ACHN (cell line): Measurements from ENCODE around the gene KLHL5.

Experiments
- DNase-seq: peaks from one replicate; pipeline ENCODE4 v3.0.0-alpha.2; 2015
- in situ Hi-C: cut with HindIII; loops from 2 replicates; pipeline ENCODE4 v1.10.0; 2017; ENCODE audit warnings: low sequenced_read_pairs, low pct_ligation_motif_present, low pct_unique_long_range_greater_than_20kb

The KLHL5 gene

DNA sequence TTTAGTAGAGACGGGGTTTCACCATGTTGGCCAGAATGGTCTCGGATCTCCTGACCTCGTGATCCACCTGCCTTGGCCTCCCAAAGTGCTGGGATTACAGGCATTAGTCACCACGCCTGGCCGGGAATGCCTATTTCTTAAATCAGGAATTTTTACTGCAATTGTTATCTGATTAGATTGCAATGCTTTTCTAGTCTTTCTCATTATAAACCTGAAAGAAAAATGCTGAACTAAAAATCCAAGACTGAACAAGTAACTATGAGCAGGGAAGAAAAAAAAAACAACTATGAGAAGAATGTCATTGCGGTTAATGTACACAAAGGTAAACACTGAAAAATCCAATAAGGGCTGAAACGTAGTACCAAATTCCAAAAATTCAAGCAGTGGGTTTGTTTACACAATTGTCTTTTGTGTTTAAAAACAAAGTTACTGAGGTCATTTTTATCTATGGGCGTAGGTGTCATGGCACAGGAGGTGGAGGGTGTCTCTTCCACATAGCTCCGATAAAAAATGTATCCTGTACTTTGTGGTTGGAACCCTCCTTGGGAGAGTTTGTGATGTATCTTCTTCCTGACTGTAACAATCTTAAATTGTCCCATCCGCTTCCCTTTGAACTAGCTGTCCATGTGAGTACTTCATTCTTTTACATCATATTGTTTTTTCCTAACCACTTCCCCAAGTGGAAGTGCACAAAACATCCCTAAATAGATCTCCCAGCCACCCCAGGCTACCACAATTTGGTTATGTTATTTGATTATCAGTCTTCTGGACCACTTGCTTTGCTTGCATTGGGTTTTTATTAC is 18.8 kb upstream of the KLHL5 start:
- no peak for DNase-seq
- in situ Hi-C loops = no loop called here

DNA sequence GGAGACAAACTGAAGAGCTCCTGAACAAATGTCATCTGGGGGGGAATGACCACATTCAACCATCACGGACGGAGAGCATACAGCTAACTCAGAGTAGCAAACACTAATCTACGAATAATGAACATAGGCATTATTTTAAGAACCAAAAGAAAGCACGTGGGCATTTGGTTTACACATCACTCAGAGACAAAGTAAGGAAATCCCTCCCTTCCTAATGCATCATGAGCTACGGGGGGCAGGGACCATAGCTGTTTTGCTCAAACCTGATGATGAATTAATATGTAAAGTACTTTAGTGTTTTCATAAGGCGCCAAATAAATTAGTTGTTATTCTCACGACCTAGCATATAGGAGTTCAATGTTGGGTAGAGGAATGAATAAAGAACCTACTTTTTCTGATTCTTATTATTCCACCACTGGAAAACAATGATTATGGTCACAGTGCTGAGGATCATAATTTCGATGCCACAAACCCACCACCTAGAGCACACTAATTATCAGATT is 18.1 kb upstream of the KLHL5 start:
- no peak for DNase-seq
- in situ Hi-C loops = no loop called here

DNA sequence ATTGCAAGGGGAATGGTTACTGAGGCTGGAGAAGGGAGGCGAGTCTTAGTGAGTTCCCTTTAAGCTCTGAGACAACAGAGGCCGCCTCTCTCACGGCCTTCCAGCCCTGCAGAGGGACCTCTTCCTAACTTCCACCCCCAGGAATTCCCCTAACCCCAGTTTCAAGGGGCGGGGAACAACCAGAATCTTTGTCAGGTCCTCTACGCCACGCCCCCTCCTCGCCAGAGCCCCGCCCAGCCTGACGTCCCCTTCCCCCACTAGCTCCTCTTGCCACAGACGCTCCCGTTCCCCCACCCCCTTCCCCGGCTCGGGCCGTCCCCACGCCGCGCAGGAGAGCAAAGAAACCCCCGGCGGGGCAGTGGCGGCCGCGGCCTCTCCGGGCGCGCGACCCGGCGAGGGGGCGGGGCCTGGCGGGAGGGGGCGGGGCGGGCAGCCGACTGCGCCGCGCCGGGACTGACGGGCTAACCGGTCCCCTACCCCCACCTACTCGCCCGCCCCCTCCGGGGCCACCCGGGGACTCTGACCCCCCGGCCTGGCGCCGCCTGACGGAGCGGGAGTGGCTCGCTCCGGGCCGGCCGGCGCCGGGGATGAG is 17.6 kb upstream of the KLHL5 start:
- in situ Hi-C loops = no loop called here
- peak; percentile 88 for DNase-seq

DNA sequence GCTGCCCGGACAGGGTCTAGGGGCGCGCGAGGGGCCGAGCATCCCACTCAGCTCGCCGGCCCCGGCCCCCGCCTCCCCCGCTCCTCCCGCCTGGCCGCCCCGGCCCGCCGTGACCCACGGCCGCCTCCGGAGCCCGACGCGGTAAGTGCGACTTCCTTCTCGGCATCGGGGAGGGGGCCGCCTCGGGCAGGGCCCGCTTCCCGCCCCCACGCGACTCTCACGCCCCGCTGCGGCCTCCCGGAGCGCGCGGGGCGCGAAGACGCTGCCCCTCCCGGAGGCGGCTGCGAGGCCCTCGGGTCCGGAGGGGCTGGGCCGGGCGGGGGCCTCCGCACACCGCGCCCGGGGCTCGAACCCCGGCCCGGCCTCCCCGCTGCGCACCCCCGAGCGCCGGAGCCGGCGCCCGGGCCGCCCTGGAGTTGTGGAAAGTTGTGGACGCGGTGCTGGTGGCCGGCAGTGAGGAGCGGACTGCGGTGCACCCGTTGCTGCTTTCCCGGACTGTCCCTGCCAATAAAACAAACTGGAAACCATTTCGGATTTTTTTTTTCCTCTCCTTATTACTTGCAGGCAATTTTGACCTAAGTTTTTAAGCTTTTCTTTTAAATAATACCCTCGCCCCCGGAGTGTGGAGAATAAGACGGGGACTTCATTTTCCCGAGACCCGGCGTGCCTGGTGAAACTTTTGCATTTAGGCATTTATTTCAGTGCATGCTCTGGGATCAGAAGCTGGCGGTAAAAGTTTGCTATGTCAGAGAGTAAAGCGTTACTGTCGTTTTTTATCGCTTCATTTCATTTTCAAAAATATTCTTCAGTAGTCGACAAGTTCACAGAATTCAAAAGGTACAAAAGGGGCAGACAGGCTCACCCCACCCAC is 16.8 kb upstream of the KLHL5 start:
- in situ Hi-C loops = no loop called here
- peak; percentile 46 for DNase-seq

DNA sequence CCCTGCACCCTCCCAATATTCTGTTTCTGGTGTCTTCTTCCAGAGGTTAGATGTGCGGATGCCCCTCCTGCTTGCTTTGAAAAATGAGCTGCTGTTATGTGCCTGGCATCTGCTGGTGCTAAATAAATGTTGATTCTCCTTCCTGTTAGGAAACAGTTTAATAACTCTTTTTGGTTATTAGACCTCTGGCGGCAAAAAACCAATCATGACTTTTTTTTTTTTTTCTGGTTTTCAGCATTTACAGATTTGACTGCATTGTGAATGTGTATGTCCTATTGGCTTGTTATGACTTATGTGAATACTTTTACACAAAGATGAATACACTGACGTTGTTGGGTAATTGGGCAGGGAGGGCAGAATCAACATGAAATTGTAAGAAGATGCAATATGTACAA is 16.2 kb upstream of the KLHL5 start:
- in situ Hi-C loops = no loop called here

DNA sequence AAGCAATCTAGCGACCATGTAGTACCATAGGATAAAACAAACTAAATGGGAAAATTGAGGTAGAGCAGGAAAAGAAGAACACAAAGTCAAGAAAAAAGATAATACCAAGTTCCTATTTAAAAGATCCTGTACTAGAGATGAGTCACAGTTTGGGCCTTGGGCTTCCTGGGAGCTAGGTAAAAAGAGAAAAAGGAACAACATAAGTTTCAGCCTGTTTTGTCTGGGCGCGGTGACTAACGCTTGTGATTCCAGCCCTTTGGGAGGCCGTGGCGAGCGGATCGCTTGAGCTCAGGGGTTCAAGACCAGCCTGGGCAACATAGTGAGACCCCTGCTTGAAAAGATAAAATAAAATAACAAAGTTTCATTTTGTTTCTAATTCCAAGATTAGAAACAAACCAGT is 15.8 kb upstream of the KLHL5 start:
- DNase-seq = peak; percentile 6
- in situ Hi-C loops = no loop called here

More for the DNA sequence above, 16.2 kb upstream of the KLHL5 start:
- no peak for DNase-seq

DNA sequence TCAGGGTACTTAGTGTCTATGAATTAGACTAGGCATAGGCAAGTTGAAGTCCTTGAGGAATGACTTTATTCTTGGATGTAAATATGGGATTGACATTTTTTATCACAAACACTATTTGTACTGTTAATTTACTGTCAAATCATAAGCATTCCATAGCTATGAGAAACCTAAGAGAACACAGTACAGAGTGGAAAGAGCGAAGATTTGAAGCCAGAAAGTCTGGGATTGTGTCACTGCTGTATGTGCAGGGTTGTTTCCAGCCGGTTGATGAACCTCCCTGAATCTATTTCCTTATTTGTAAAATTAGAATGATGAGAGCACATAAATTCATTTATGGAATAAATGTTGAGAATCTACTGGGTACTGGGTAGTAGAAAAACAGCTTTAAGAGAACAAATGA is 14.4 kb upstream of the KLHL5 start:
- in situ Hi-C loops = no loop called here
- no peak for DNase-seq

DNA sequence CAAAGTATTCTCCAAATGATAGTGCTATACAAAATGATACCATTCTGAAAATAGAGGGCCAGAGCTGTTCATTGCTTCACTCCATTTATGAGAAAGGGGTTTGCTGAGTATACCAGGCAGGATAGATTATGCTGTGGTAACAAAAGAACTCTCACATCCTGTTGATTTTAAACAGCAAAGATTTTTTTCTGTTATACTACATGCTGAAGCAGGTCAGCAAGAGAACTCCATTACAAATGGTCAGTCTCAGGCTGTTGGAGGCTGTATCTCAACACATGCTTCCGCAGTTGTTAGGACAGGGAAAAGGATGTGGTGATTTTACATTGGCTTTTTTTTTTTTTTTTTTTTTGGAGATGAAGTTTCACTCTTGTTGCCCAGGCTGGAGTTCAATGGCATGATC is 13.7 kb upstream of the KLHL5 start:
- DNase-seq = no peak
- in situ Hi-C loops = no loop called here

DNA sequence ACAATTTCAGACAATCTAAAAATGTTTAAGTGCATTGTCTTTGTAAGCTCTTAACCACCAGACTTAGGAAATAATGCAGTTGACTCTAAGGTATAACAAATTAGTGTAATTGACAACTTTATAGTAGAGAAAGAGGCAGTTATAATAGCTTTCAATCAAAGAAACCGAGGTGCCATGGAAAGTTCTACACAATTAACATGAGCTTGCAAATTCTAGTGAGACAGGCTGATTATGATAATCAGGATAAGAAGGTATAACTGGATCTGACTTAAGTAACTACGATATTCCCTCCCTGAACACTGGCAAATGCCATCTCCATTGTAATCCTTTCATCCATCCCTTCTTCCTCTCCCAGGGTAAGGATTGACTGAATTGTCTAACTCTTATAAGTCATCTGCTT is 11.4 kb upstream of the KLHL5 start:
- in situ Hi-C loops = no loop called here
- DNase-seq = no peak

DNA sequence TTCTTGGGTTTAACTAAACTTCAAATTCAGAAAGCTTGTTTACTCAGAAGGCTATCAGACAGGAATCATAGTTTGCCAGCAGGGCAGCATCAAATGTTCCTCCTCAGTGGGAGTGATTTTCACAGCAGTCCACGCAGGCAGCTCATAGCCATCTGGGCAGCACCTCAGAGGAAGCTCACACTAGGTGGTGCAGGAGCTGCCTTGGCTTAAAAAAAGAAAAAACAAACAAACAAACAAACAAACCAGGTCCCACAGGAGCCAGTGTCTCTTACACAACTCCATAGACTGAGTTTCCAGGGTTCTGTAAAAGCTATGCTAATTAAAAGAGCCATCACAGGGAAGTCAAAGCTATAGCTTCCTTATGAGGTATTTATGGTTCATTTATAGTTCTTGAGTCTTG is 10.5 kb upstream of the KLHL5 start:
- in situ Hi-C loops = no loop called here
- no peak for DNase-seq

DNA sequence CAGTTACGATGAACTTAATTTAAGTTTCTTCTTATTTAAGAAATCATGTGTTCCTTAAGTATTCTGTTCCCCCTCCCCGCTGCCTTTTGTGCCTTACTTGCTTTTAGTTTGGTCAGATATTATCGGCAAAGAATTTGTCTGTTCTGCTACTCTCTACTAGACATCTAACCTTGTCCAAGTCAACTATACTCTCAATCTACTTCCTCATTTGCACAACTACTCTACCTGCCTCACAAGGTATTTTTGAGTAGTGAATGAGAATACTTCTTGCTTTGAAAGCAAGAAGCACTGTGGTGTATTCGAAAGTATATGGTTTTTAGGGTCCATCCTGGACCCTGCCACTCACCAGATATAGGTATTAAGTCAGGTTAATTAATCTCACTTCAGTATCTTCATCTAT is 8.0 kb upstream of the KLHL5 start:
- in situ Hi-C loops = no loop called here

DNA sequence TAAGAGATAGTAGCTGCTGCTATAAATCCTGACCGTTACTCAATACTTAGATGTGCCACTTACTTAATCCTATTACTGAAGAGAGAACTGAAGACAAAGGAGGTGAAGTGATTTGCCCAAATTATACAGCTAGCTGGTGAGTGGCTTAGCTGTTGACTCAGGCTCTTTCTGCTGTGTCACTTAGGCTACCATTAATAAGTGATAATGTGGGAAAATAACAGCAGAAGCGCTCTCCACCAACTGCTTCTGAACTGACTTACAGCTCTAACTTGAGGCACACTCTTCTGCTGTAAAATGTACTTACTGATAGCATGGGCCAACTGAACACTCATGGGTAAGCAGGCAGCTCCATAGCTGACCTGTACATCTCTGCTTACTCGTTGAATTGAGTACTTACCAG is 7.5 kb upstream of the KLHL5 start:
- in situ Hi-C loops = no loop called here
- DNase-seq = no peak

More for the DNA sequence above, 8.0 kb upstream of the KLHL5 start:
- no peak for DNase-seq

DNA sequence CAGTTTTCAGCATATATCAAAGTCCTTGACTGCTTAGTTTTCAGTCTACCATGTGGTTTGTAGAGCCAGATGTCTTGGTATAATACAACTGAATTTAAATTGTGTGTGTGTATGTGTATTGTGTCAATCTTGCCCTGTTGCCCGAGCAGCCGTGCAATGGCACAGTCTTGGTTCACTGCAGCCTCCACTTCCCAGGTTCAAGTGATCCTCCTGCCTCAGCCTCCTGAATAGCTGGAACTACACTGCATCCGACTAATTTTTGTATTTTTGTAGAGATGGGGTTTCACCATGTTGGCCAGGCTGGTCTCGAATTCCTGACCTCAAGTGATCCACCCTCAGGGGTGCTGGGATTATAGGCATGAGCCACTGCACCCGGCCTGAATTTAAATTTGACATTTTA is 6.0 kb upstream of the KLHL5 start:
- in situ Hi-C loops = no loop called here
- DNase-seq = no peak

DNA sequence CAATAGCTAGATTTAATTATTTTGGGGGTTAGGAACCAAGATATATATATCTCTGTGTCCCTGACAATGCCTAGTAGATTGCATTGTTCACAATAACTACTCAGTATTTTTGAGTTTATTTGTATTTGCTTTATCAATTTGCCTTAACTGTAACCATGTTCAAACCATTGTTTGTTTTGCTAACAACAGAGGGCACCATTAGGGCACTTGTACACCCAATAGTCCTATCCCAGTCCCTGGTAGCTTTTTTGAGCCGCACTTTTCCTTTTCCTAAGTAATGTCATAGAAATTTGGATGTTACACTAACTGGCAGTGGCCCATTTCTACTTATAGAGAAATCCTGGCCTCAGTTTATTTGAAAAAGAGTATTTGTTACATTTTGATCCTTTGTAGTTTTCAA is 575 bp upstream of the KLHL5 start:
- in situ Hi-C loops = no loop called here
- DNase-seq = no peak

DNA sequence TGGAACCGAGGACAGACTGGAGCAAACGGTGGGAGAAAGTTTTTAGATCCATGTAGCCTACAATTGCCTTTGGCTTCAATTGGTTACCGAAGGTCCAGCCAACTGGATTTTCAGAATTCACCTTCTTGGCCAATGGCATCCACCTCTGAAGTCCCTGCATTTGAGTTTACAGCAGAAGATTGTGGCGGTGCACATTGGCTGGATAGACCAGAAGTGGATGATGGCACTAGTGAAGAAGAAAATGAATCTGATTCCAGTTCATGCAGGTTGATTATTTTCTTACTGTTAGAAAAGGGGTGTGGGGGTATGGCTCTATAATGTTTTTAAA is 702 bp downstream of the KLHL5 start:
- in situ Hi-C loops = no loop called here
- DNase-seq = no peak

DNA sequence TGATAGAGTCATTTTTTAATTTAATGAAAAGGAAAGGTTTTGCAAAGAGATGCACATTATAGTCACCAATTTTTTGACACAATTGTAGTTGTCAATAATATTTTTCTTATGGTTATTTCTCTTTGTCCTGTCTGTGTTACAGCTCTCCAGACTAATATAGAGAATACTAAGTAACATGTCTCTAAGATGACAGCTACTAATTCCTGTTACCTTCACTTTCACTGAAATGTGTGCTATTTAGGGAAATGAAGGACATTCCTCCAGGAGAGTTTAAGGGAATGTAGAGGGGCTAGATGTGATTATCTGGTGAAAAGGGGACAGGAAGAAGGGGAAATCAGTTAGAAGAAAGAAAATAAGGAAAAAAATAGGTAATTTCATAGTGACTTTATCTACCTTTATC is 1.4 kb downstream of the KLHL5 start:
- DNase-seq = no peak

DNA sequence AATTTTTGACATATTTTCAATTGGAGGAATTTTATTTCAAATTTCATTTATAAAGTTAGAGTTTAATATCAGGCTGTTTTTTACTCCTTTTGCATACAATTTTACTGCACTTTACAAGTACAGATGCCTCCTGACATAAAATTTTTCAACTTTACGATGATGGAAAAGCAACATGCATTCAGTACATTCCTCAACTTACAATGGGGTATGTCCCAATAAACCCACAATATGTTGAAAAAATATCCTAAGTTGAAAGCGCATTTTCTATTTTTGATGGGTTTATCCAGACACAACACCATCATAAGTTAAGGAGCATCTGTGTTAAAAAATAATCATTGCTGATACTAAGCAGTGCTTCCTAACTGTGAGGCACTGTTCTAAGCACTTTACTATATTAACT is 4.3 kb downstream of the KLHL5 start:
- no peak for DNase-seq
- in situ Hi-C loops = no loop called here

More for the DNA sequence above, 1.4 kb downstream of the KLHL5 start:
- in situ Hi-C loops = no loop called here

DNA sequence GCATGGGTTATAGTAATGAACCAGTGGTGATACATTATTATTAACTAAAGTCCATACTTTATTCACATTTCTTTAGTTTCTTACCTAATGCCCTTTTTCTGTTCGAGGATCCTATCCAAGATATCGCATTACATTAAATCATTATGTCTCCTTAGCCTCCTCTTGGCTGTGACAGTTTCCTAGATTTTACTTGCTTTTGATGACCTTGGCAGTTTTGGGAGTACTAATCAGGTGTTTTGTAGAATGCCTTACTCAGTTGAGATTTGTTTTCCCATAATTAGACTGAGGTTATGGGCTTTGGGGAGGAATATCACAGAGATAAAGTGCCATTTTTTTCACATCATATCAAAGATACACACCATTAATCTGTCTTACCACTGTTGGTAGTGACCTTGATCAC is 5.0 kb downstream of the KLHL5 start:
- in situ Hi-C loops = no loop called here
- no peak for DNase-seq

DNA sequence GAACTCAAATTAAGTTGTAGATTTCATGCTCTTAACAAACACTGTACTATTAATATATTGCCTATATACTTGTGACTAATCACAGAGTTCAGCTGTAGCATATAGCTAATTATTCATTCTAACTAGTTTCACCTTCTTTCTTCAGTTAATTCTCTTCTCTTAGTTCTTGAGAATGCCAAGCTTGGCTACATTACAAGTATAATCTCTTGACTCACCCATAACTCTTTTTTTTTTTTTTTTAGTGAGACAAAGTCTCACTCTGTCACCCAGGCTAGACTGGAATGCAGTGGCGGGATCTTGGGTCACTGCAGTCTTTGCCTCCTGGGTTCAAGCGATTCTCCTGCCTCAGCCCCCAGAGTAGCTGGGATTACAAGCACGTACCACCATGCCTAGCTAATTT is 5.4 kb downstream of the KLHL5 start:
- in situ Hi-C loops = no loop called here
- no peak for DNase-seq
